Vagina (tissue), 2 donors: ENCODE data around the gene ERG. TPM values are rescaled to one million over a fixed set of nuclear protein-coding genes. Genes with fewer than 3 reads are reported as not detected.

ENCODE experiments used
- DNase-seq, 2 donors: peaks; one replicate each; pipeline ENCODE4 v3.0.0-alpha.2; 2017; ENCODE audit errors: extremely low spot score in 2 of 2
- H3K27ac ChIP-seq: fragments of 200-600 bp; sonication (generic); one replicate; pipeline ENCODE4 v1.5.1; 2019
- H3K27me3 ChIP-seq: fragments of 200-600 bp; sonication (generic); one replicate; pipeline ENCODE4 v1.5.1; 2019
- H3K36me3 ChIP-seq, 2 donors: fragments of 200-600 bp; sonication (generic); one replicate each; pipeline ENCODE4 v1.5.1; 2017 to 2019
- H3K4me1 ChIP-seq: fragments of 200-600 bp; sonication (generic); one replicate; pipeline ENCODE4 v1.5.1; 2019
- H3K4me3 ChIP-seq, 2 donors: fragments of 200-600 bp; sonication (generic); 1 replicate in 1 of 2; 2 replicates in 1 of 2; pipeline ENCODE4 v1.5.1; 2016 to 2019
- H3K9me3 ChIP-seq: fragments of 200-600 bp; sonication (generic); one replicate; pipeline ENCODE4 v1.5.1; 2019
- CTCF ChIP-seq, 3 experiments: fragments of 450-650 bp in 2 of 3; fragments of 200-600 bp in 1 of 3; sonication (generic) in 1 of 3; IDR thresholded peaks; one replicate each; pipeline ENCODE4 v1.5.1; 2017 to 2019; ENCODE audit warnings: antibody characterized with exemption in 3 of 3, mild to moderate bottlenecking in 2 of 3, moderate library complexity in 2 of 3
- POLR2A ChIP-seq, 2 donors: fragments of 450-650 bp; IDR thresholded peaks; one replicate each; pipeline ENCODE4 v1.6.1; 2017; ENCODE audit warnings: antibody characterized with exemption in 2 of 2, mild to moderate bottlenecking in 2 of 2, moderate library complexity in 2 of 2
- POLR2AphosphoS5 ChIP-seq, 2 donors: sonication (generic); formaldehyde crosslinking; IDR thresholded peaks; one replicate each; pipeline ENCODE4 v1.9.0; 2017; ENCODE audit warnings: antibody characterized with exemption in 2 of 2, mild to moderate bottlenecking in 2 of 2, low read depth in 1 of 2; ENCODE audit not compliant: insufficient read depth in 1 of 2
- intact Hi-C: fragments of 100-400 bp; cut with DNase I; formaldehyde crosslinking; loops from one replicate; pipeline ENCODE4 v1.15.1; 2023
- total RNA-seq: library from RNA; depleted of rRNA; stranded (reverse); fragments of >200 nt; gene quantifications from one replicate; pipeline ENCODE4 v1.2.3, GENCODE V29; 2016

ERG gene
- total RNA-seq, 1 donor from 2014 or later, result 20.9 TPM

DNA sequence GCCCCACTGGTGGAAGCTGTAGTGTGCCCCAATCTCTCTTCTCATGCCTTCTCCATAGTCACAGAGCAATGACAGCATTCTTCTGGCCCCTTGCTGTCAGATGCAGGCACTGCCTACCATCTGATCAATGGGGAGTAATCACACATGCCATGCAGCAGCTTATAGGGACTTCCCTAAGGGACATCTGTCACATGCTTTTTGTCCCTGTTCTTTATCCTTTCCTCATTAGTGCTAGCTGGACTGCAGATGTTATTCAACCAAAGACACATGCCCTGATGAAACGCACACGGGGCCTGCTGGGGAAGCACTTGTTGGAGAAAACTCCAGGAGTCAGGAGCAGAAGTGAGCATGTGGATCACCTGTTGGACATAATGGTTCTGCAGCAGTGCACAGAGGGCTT is 132.8 kb downstream of the ERG start:
- no peak overlapping the region for H3K27ac ChIP-seq
- H3K27me3 ChIP-seq, result no peaks in the 10 kb centered on the region
- TF ChIP-seq POLR2AphosphoS5 (IDR thresholded peaks at IDR 0.05; ENCODE audit: insufficient read depth in 1 of 2, low read depth in 1 of 2) (no peak), CTCF (IDR thresholded peaks at IDR 0.05) (no peak), POLR2A (IDR thresholded peaks at IDR 0.05) (no peak)
- no peak for DNase-seq
- intact Hi-C loops, result no loop called here
- no peak overlapping the region for H3K4me3 ChIP-seq
- H3K36me3 ChIP-seq, result no peaks in the 10 kb centered on the region
- no peaks in the 10 kb centered on the region for H3K4me1 ChIP-seq
- H3K9me3 ChIP-seq, result no peaks in the 10 kb centered on the region

GRCh38 chr21:38363693-38364092 is 134.6 kb downstream of the ERG start:
- H3K27me3 ChIP-seq, result no peaks in the 10 kb centered on the region
- no peak overlapping the region for H3K4me3 ChIP-seq
- DNase-seq, result no peak
- H3K9me3 ChIP-seq, result no peaks in the 10 kb centered on the region
- TF ChIP-seq POLR2AphosphoS5 (IDR thresholded peaks at IDR 0.05; ENCODE audit: insufficient read depth in 1 of 2, low read depth in 1 of 2) (no peak), CTCF (IDR thresholded peaks at IDR 0.05) (no peak), POLR2A (IDR thresholded peaks at IDR 0.05) (no peak)
- H3K36me3 ChIP-seq, result no peaks in the 10 kb centered on the region
- intact Hi-C loops, result no loop called here
- H3K4me1 ChIP-seq, result no peaks in the 10 kb centered on the region
- H3K27ac ChIP-seq, result no peak overlapping the region

DNA sequence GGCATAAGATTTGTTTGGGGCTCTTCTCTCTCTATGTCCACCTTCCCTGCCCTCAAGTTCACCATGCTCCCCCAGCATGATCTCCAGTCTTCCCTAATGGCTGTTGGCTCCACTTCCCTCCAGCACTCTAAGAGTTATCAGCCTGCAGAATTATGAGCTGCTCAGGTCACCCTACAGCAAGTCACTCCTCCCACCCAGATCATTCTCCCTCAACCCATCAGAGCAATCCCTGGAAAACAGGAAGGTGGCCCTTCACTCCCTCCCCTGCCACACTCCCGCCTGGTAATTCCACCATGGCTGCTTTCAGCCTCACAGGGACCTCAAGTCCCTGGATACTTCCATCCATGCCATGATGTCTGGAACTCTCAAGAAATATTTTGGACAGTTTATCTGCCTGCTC is 137.0 kb downstream of the ERG start:
- H3K4me1 ChIP-seq, result no peaks in the 10 kb centered on the region
- no peak overlapping the region for H3K27ac ChIP-seq
- no peak for TF ChIP-seq CTCF (IDR thresholded peaks at IDR 0.05)
- TF ChIP-seq POLR2A (IDR thresholded peaks at IDR 0.05), result no peak
- no peak overlapping the region for H3K4me3 ChIP-seq
- DNase-seq, result peak in 1 of 2 donors; percentile 52
- H3K36me3 ChIP-seq, result no peaks in the 10 kb centered on the region
- intact Hi-C loops, result no loop called here
- no peaks in the 10 kb centered on the region for H3K9me3 ChIP-seq
- H3K27me3 ChIP-seq, result no peaks in the 10 kb centered on the region

DNA sequence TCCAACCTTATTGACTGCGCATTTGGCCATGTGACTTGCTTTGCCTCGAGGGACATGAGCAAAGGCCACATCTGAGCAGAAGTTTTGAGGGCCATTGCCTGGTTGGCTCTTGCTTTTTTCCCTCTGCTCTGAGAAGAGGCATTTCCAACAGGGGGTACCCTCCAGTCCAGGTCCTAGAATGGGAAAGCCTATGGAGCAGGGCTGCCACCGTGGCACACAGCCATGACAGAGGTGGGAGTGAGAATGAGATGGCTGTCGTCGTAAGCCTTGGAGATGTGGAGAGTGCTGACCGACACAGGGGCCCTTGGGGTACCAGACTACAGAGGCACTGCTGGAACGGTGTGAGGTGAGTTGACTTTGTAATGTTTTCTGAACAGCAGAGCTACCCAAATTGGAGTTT is 138.4 kb downstream of the ERG start:
- Histone ChIP-seq H3K27ac (no peak overlapping the region), H3K36me3 (no peaks in the 10 kb centered on the region), H3K27me3 (no peaks in the 10 kb centered on the region), H3K9me3 (no peaks in the 10 kb centered on the region), H3K4me3 (no peak overlapping the region), H3K4me1 (no peaks in the 10 kb centered on the region)
- TF ChIP-seq POLR2A (IDR thresholded peaks at IDR 0.05) (no peak), POLR2AphosphoS5 (IDR thresholded peaks at IDR 0.05; ENCODE audit: insufficient read depth in 1 of 2, low read depth in 1 of 2) (no peak), CTCF (IDR thresholded peaks at IDR 0.05) (no peak)
- intact Hi-C loops, result loop anchor here (10.0 kb wide), 2 partner anchors 145 to 205 kb away; no protein-coding TSS in a partner anchor
- DNase-seq, result peak; percentile 58

DNA sequence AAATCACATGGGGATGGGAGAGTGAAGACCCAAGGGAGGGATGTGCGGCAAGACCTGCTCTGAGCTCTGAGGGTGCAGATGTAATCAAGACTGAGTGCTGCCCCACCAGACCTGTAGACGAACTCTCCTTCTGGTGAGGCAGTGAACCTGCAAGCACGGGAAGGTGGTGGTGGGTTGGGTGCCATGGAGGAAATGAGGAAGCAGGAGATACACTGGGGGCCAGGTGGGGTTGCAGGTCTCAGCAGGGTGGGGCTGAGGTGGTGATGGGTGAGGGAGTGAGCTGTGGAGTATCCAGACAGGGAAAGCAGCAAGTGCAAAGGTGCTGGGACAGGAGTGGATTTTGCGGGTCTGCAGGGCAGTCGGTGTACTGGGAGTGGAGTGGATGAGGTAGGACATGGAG is 139.2 kb downstream of the ERG start:
- TF ChIP-seq POLR2A (IDR thresholded peaks at IDR 0.05) (no peak), CTCF (IDR thresholded peaks at IDR 0.05) (no peak), POLR2AphosphoS5 (IDR thresholded peaks at IDR 0.05; ENCODE audit: insufficient read depth in 1 of 2, low read depth in 1 of 2) (no peak)
- Histone ChIP-seq H3K36me3 (no peaks in the 10 kb centered on the region), H3K4me1 (no peaks in the 10 kb centered on the region), H3K4me3 (no peak overlapping the region), H3K9me3 (no peaks in the 10 kb centered on the region), H3K27me3 (no peaks in the 10 kb centered on the region), H3K27ac (no peak overlapping the region)
- peak; percentile 58 to 65 for DNase-seq
- intact Hi-C loops, result loop anchor here (10.0 kb wide), 2 partner anchors 144 to 204 kb away; no protein-coding TSS in a partner anchor
